ENCODE results near the gene LAMB4.
A peak's percentile ranks its signal among the peaks of the same experiment; 100 is the strongest.

Gene LAMB4

GRCh38 chr7:108152198-108152597 is 22.0 kb upstream of the LAMB4 start:
- FAIRE-seq (no peak), DNase-seq (ENCODE audit: insufficient read length) (no peak)

GRCh38 chr7:108149908-108150307 is 19.7 kb upstream of the LAMB4 start:
- TF ChIP-seq POLR2A (IDR thresholded peaks at IDR 0.05; ENCODE audit: low read depth, low read length) (no peak), POLR2AphosphoS5 (IDR thresholded peaks at IDR 0.05; ENCODE audit: low read depth, low read length) (no peak), TAF1 (IDR thresholded peaks at IDR 0.05; ENCODE audit: borderline replicate concordance, low read depth, low read length) (no peak)

More at GRCh38 chr7:108152198-108152597, 22.0 kb upstream of the LAMB4 start:
- TF ChIP-seq POLR2AphosphoS5 (IDR thresholded peaks at IDR 0.05; ENCODE audit: low read depth, low read length) (no peak), TAF1 (IDR thresholded peaks at IDR 0.05; ENCODE audit: borderline replicate concordance, low read depth, low read length) (no peak), POLR2A (IDR thresholded peaks at IDR 0.05; ENCODE audit: low read depth, low read length) (no peak)

GRCh38 chr7:108149119-108149518 is 19.0 kb upstream of the LAMB4 start:
- TF ChIP-seq POLR2A (IDR thresholded peaks at IDR 0.05; ENCODE audit: low read depth, low read length) (no peak), TAF1 (IDR thresholded peaks at IDR 0.05; ENCODE audit: borderline replicate concordance, low read depth, low read length) (no peak), POLR2AphosphoS5 (IDR thresholded peaks at IDR 0.05; ENCODE audit: low read depth, low read length) (no peak)
- DNase-seq (ENCODE audit: insufficient read length), result no peak
- no peak for FAIRE-seq

More at GRCh38 chr7:108149908-108150307, 19.7 kb upstream of the LAMB4 start:
- DNase-seq (ENCODE audit: insufficient read length) (no peak), FAIRE-seq (no peak)

- DNase-seq (ENCODE audit: insufficient read length) (no peak), FAIRE-seq (no peak)
- TF ChIP-seq POLR2A (IDR thresholded peaks at IDR 0.05; ENCODE audit: low read depth, low read length), result no peak
- TF ChIP-seq POLR2AphosphoS5 (IDR thresholded peaks at IDR 0.05; ENCODE audit: low read depth, low read length), result no peak
- TF ChIP-seq TAF1 (IDR thresholded peaks at IDR 0.05; ENCODE audit: borderline replicate concordance, low read depth, low read length), result no peak
These were observed 16.9 kb upstream of the LAMB4 start for GRCh38 chr7:108147031-108147563.

- DNase-seq (ENCODE audit: insufficient read length) (no peak), FAIRE-seq (peak; percentile 89)
- TF ChIP-seq POLR2AphosphoS5 (IDR thresholded peaks at IDR 0.05; ENCODE audit: low read depth, low read length) (no peak), TAF1 (IDR thresholded peaks at IDR 0.05; ENCODE audit: borderline replicate concordance, low read depth, low read length) (no peak), POLR2A (IDR thresholded peaks at IDR 0.05; ENCODE audit: low read depth, low read length) (no peak)
These were observed 16.1 kb upstream of the LAMB4 start for GRCh38 chr7:108146070-108146842.

- no peak for TF ChIP-seq TAF1 (IDR thresholded peaks at IDR 0.05; ENCODE audit: borderline replicate concordance, low read depth, low read length)
- TF ChIP-seq POLR2AphosphoS5 (IDR thresholded peaks at IDR 0.05; ENCODE audit: low read depth, low read length), result no peak
- TF ChIP-seq POLR2A (IDR thresholded peaks at IDR 0.05; ENCODE audit: low read depth, low read length), result no peak
- FAIRE-seq (no peak), DNase-seq (ENCODE audit: insufficient read length) (no peak)
These were observed 15.2 kb upstream of the LAMB4 start for GRCh38 chr7:108145401-108145800.

GRCh38 chr7:108144931-108145330 is 14.8 kb upstream of the LAMB4 start:
- TF ChIP-seq POLR2A (IDR thresholded peaks at IDR 0.05; ENCODE audit: low read depth, low read length) (no peak), POLR2AphosphoS5 (IDR thresholded peaks at IDR 0.05; ENCODE audit: low read depth, low read length) (no peak), TAF1 (IDR thresholded peaks at IDR 0.05; ENCODE audit: borderline replicate concordance, low read depth, low read length) (no peak)
- DNase-seq (ENCODE audit: insufficient read length) (no peak), FAIRE-seq (no peak)

- TF ChIP-seq POLR2A (IDR thresholded peaks at IDR 0.05; ENCODE audit: low read depth, low read length) (no peak), POLR2AphosphoS5 (IDR thresholded peaks at IDR 0.05; ENCODE audit: low read depth, low read length) (no peak), TAF1 (IDR thresholded peaks at IDR 0.05; ENCODE audit: borderline replicate concordance, low read depth, low read length) (no peak)
- DNase-seq (ENCODE audit: insufficient read length) (no peak), FAIRE-seq (no peak)
These were observed 13.7 kb upstream of the LAMB4 start for GRCh38 chr7:108143658-108144420.

GRCh38 chr7:108142675-108143259 is 12.6 kb upstream of the LAMB4 start:
- TF ChIP-seq TAF1 (IDR thresholded peaks at IDR 0.05; ENCODE audit: borderline replicate concordance, low read depth, low read length) (no peak), POLR2A (IDR thresholded peaks at IDR 0.05; ENCODE audit: low read depth, low read length) (no peak), POLR2AphosphoS5 (IDR thresholded peaks at IDR 0.05; ENCODE audit: low read depth, low read length) (no peak)
- DNase-seq (ENCODE audit: insufficient read length) (no peak), FAIRE-seq (no peak)

GRCh38 chr7:108142180-108142579 is 12.0 kb upstream of the LAMB4 start:
- TF ChIP-seq TAF1 (IDR thresholded peaks at IDR 0.05; ENCODE audit: borderline replicate concordance, low read depth, low read length) (no peak), POLR2AphosphoS5 (IDR thresholded peaks at IDR 0.05; ENCODE audit: low read depth, low read length) (no peak), POLR2A (IDR thresholded peaks at IDR 0.05; ENCODE audit: low read depth, low read length) (no peak)
- no peak for FAIRE-seq
- no peak for DNase-seq (ENCODE audit: insufficient read length)

- FAIRE-seq (no peak), DNase-seq (ENCODE audit: insufficient read length) (no peak)
- TF ChIP-seq POLR2AphosphoS5 (IDR thresholded peaks at IDR 0.05; ENCODE audit: low read depth, low read length), result no peak
These were observed 10.5 kb upstream of the LAMB4 start for GRCh38 chr7:108140671-108141070.
